ENCODE data around the gene CAMK2D.

CAMK2D gene

DNA sequence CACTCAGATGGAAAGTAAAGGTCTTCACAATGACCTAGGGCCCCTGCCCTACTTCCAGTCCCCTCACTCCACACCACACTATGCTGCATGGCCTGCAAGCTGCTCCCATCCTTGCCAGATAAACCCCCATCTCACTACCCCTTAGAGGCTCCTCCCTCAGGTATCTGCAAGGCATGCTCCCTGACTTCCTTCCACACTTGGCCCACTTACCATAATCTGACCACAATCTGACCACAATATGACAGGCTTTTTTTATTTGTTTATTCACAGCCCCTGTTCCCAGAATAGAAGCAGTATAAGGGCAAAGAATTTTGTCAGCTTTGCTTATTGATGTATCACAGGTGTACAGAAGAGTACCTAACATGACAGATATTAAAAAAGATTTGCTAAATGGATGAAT, 124.7 kb downstream of the CAMK2D start:
- in situ Hi-C loops (cut with HindIII; ENCODE audit: low sequenced_read_pairs) = no loop called here
- TF ChIP-seq, protein P1, sequence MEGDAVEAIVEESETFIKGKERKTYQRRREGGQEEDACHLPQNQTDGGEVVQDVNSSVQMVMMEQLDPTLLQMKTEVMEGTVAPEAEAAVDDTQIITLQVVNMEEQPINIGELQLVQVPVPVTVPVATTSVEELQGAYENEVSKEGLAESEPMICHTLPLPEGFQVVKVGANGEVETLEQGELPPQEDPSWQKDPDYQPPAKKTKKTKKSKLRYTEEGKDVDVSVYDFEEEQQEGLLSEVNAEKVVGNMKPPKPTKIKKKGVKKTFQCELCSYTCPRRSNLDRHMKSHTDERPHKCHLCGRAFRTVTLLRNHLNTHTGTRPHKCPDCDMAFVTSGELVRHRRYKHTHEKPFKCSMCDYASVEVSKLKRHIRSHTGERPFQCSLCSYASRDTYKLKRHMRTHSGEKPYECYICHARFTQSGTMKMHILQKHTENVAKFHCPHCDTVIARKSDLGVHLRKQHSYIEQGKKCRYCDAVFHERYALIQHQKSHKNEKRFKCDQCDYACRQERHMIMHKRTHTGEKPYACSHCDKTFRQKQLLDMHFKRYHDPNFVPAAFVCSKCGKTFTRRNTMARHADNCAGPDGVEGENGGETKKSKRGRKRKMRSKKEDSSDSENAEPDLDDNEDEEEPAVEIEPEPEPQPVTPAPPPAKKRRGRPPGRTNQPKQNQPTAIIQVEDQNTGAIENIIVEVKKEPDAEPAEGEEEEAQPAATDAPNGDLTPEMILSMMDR (IDR thresholded peaks at IDR 0.05; ENCODE audit: low read depth, low read length, missing control alignments) = no peak

DNA sequence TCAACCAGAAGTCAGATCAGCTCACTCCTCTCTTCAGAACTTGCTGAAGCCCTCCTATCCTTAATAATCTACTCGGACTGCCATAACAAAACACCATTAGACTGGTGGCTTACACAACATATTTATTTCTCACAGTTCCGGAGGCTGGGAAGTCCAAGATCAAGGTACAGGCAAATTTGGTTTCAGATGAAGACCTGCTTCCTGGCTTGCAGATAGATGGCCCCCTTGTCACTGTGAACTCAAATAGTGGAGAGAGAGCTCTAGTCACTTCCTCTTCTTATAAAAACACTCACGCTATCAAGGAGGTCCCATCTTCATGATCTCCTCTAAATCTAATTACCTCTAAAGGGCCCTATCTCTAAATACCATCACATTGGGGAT, 125.1 kb downstream of the CAMK2D start:
- no peak overlapping the region for H3K4me3 ChIP-seq (ENCODE audit: low read depth, low read length)
- no peak for DNase-seq (ENCODE audit: low read depth)
- in situ Hi-C loops (cut with HindIII; ENCODE audit: low sequenced_read_pairs) = no loop called here

More for the DNA sequence above, 124.7 kb downstream of the CAMK2D start:
- DNase-seq (ENCODE audit: low read depth) = peak; percentile 80
- no peak overlapping the region for H3K4me3 ChIP-seq (ENCODE audit: low read depth, low read length)

DNA sequence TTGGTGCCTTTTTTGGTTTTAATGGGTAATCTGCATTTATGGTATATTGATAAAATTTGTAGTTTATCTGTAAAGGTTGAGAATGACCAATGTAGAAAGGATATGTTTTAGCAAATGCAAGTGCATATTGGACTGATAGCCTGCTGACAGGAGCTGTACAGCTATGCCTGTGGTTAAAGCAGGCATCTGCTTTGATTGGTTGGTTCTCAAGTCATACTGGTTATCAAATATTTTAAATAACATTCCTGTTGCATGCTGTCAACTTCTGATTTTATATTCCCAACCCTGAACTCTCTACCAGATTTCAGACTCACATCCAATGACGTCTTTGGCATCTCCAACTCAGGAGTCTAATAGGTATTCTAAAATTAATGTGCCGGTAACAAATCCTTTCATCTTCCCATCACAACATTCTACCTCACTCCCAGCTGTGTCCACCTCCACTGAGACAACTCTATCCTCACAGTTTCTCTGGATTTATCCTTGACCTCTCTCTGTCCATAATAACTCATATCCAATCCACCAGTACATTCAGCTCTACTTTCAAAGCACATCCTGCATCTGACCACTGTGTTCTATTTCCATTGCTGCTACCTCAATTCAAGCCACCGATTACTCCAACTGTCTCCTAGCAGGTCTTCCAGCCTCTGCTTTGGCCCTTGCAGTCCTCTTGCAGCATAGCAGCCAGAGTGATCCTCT, 125.7 kb downstream of the CAMK2D start:
- TF ChIP-seq, protein P1 (IDR thresholded peaks at IDR 0.05; ENCODE audit: low read depth, low read length, missing control alignments) = no peak
- H3K4me3 ChIP-seq (ENCODE audit: low read depth, low read length) = no peak overlapping the region
- peak; percentile 68 for DNase-seq (ENCODE audit: low read depth)
- in situ Hi-C loops (cut with HindIII; ENCODE audit: low sequenced_read_pairs) = no loop called here

More for the DNA sequence above, 125.1 kb downstream of the CAMK2D start:
- TF ChIP-seq, protein P1 (IDR thresholded peaks at IDR 0.05; ENCODE audit: low read depth, low read length, missing control alignments) = no peak

DNA sequence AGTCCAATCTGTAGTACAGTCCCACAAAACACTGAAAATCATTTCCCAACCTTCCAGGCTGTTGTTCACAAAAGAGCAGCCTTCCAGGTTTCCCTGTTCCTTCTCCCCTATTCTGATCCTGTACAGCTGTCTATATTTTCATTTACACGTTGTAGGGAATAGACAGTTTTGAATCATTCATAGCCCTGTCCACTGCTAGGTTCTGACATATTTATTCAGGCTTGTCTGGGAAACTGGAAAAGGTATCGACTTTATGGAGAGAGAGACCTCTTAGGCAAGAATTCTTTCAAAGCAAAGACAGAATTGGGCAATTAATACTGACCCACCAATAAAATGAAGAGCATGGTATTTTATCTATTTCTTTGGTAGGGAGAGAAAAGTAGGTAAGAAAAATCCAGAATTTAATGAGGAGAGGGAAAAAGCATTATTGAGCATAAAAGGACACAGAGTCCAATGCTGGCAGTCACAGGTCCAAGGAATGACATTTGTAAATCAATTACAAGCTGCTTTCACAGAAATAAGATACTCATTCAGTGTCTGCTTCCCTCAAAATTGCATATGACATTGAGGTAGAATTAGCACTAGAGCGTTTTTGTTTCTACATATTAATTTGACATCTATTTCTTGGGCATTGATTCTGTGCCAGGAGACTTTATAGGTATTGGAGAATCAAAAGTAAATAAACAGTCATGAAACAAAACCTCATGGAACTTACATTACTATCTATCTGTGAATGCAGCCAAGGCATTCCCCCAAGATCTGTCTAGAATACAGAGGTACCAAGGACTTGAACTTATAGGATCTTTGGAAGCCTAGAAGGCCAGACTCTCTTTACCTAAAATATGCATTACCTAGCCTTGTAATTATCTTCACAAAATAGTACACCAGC, 127.2 kb downstream of the CAMK2D start:
- H3K4me3 ChIP-seq (ENCODE audit: low read depth, low read length) = no peak overlapping the region
- DNase-seq (ENCODE audit: low read depth) = no peak
- in situ Hi-C loops (cut with HindIII; ENCODE audit: low sequenced_read_pairs) = no loop called here
- TF ChIP-seq, protein P1 (IDR thresholded peaks at IDR 0.05; ENCODE audit: low read depth, low read length, missing control alignments) = no peak

DNA sequence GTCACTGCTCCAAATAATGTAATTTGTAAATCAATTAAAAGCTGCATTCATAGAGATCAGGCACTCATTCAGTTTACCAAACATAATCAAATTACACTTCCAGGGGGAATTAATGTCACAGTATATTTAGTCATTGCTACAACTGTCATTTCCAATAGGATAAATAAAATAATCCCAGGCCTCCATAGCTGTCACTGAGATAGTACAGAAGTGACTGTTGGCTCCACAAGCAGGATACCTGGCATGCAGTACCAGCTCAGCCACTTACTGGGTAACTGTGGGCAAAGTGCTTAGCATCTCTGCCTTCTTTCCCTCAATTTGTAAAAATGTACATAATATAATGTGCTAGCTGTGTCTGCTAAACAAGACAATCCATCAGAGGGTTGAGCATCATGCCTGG, 128.1 kb downstream of the CAMK2D start:
- no peak for DNase-seq (ENCODE audit: low read depth)
- TF ChIP-seq, protein P1 (IDR thresholded peaks at IDR 0.05; ENCODE audit: low read depth, low read length, missing control alignments) = no peak
- H3K4me3 ChIP-seq (ENCODE audit: low read depth, low read length) = no peak overlapping the region
- in situ Hi-C loops (cut with HindIII; ENCODE audit: low sequenced_read_pairs) = no loop called here

DNA sequence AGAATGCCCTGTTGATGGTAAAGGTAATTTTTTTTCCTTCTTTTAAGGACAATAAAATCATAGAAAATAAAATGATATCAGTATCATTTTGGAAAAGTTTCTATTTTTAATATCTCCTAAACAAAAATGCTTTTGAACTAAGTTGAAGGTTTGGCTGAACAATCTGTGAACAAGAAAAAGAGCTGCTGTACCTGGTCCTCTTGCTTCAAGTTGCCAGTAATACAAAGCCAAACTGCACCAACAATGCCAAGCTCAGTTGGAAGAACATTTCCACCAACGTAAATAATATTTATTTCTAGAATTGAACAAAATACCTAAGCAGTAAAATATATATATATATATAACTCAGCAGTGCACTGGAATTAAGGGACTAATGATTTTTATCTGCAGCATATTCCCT, 132.8 kb downstream of the CAMK2D start:
- H3K4me3 ChIP-seq (ENCODE audit: low read depth, low read length) = no peak overlapping the region
- DNase-seq (ENCODE audit: low read depth) = no peak
- TF ChIP-seq, protein P1 (IDR thresholded peaks at IDR 0.05; ENCODE audit: low read depth, low read length, missing control alignments) = no peak
- in situ Hi-C loops (cut with HindIII; ENCODE audit: low sequenced_read_pairs) = no loop called here
